ENCODE results near the gene MPHOSPH9. TPM values are rescaled to one million over a fixed set of nuclear protein-coding genes. Genes with fewer than 3 reads are reported as not detected.
"Not testable (repeated sequence)": the region's sequence is repeated elsewhere in the genome, so short reads cannot be mapped to it uniquely, and the experiment has no call there.

The MPHOSPH9 gene
- total RNA-seq, 2 donors from 2014 or later, result 99.0 to 148 TPM

DNA sequence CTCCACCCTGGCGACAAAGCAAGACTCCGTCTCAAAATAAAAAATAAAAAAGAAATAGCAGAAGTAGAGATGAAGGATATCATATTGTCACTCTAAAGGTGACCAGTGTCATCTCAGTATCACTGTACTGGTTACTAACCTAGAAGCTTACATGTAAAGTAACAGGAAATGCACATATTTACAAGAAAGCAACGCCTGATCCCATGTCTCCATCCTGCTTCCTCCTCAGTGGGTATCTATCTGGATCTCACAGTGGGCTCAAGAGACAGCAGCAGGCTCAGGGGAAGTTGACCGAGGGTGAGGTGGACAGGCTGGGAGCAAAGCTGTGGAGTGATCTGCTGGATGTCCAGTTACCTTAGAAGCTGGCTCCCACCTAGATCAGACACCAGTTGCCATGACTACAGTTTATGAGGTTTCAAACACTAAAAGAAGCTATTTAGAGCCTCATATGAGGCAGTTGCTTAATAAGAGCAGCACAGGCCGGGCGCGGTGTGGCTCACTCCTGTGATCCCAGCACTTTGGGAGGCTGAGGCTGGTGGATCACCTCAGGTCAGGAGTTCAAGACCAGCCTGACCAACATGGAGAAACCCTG lies 10.8 kb upstream of the MPHOSPH9 start:
- Mint-ChIP-seq H3K9me3 (peaks cover 0 to 6% of the 10 kb centered on the region in 2 donors), H3K36me3 (peaks cover 5 to 47% of the 10 kb centered on the region in 2 donors), H3K27ac (no peak overlapping the region)
- no peak for ATAC-seq
- DNase-seq (ENCODE audit: low spot score in 2 of 2), result no peak

DNA sequence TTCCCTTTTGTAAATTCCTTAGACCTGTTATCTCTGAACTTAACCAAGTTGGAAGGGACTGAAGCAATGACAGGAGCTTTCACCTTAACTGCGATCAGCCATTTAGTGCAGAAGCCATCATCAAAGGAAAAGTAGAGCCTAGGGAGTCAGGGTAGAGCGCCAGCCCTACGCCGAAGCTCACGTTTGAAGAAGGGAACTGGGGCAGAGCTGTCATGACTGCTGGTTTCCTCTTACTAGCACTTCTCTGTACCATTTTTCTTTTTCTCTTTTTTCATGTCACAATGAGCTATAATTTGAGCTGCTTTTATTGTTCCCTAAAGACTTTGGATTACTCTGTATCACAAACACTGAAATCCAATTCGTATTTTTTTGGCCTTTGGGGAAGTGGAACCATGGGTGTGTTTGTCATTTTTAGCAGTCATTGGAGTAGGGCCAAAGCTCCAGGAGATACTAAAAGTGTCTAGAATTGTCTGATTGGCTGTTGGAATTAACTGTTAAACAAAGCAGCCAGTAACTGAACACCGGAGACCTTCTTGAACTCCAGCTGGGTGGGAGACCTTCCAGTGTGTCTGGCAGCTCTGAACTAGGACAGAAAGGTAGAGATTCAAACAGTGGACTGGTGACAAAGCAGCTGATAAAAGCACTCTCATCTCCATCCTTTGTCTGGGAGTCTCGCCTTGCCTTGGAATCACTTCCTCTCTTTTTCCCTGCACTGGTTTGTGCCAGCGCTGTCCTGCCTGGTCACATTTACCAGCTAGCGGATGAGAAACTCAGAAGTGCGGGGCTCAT lies 9.4 kb upstream of the MPHOSPH9 start:
- peaks cover 5 to 32% of the 10 kb centered on the region in 2 donors for H3K36me3 Mint-ChIP-seq
- DNase-seq (ENCODE audit: low spot score in 2 of 2), result no peak
- peak overlapping the region; percentile 12 to 86 for H3K27ac Mint-ChIP-seq
- ATAC-seq, result no peak
- peaks cover 0 to 4% of the 10 kb centered on the region in 2 donors for H3K9me3 Mint-ChIP-seq

GRCh38 chr12:123238961-123239360 lies 6.0 kb upstream of the MPHOSPH9 start:
- no peak for ATAC-seq
- Mint-ChIP-seq H3K9me3 (no peaks in the 10 kb centered on the region), H3K36me3 (peaks cover 12 to 27% of the 10 kb centered on the region in 2 donors), H3K27ac (peak overlapping the region in 1 of 2 donors; percentile 65)
- no peak for DNase-seq (ENCODE audit: low spot score in 2 of 2)

DNA sequence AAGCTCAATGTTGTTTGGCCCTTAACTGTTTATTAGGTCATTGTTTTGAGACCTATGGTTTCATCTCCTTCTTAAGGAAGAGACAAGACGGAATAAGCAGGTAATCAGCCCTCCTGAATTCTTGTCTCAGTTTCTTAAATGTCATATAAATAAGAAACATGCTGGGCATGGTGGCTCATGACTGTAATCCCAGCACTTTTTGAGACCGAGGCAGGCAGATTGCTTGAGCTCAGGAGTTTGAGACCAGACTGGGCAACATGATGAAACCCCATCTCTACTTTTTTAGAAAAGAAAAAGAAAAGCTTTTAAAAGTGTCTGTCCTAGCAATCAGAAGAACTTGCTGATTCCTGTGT lies 5.4 kb upstream of the MPHOSPH9 start:
- H3K9me3 Mint-ChIP-seq, result no peaks in the 10 kb centered on the region
- no peak for ATAC-seq
- H3K27ac Mint-ChIP-seq, result peak overlapping the region; percentile 65 to 86
- no peak for DNase-seq (ENCODE audit: low spot score in 2 of 2)
- peaks cover 19 to 32% of the 10 kb centered on the region in 2 donors for H3K36me3 Mint-ChIP-seq

- peak in 1 of 2 donors; percentile 68 for DNase-seq (ENCODE audit: low spot score in 2 of 2)
- Mint-ChIP-seq H3K9me3 (no peaks in the 10 kb centered on the region), H3K36me3 (peaks cover 20 to 36% of the 10 kb centered on the region in 2 donors), H3K27ac (peak overlapping the region; percentile 65 to 86)
- peak; percentile 28 to 42 for ATAC-seq
Measured at GRCh38 chr12:123237646-123238329, 4.8 kb upstream of the MPHOSPH9 start.

- peaks cover 30% of the 10 kb centered on the region in 2 donors for H3K36me3 Mint-ChIP-seq
- H3K27ac Mint-ChIP-seq, result peak overlapping the region; percentile 99
- DNase-seq (ENCODE audit: low spot score in 2 of 2) (no peak), ATAC-seq (peak; percentile 3 to 10)
- H3K9me3 Mint-ChIP-seq, result no peaks in the 10 kb centered on the region
Measured at GRCh38 chr12:123233505-123234308, 766 bp upstream of the MPHOSPH9 start.

DNA sequence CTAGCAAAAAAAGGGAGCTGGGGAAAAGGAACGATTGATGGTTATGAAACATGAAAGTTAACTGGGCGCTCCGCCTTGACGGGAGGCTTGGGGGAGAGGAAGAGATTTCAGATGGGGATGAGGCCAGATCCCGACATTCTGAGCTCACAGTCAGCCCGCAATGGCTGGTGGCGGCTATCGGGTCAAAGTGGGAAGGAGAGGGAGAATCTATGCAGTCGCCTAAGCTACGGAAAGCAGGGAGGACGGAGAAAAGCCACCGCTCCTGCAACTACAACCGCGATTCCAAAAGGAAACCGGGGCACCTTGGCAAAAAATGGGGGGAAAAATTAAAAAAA lies 502 bp downstream of the MPHOSPH9 start:
- ATAC-seq (no peak), DNase-seq (ENCODE audit: low spot score in 2 of 2) (no peak)

DNA sequence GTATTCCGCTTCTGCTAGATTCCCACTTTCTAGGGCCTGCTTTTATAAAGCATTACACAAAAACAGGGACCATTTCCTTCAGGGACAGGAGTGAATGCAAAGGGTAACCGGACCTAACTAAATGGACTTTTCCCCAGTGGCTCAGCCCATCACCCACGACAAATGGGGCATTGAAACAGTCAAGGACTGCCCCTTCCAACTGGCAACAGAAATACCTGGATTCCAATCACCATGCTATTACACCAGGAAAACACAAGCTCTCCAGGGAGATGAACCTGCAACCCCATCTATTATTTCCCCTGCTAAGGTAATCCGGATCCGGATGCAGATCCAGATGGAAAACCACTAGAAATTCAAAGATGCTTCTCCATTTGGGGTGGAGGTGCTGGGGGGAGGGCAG lies 1.0 kb downstream of the MPHOSPH9 start:
- H3K36me3 Mint-ChIP-seq, result peaks cover 30% of the 10 kb centered on the region in 2 donors
- no peaks in the 10 kb centered on the region for H3K9me3 Mint-ChIP-seq
- peak overlapping the region; percentile 99 for H3K27ac Mint-ChIP-seq

More for the DNA sequence above, 502 bp downstream of the MPHOSPH9 start:
- H3K36me3 Mint-ChIP-seq, result peaks cover 30% of the 10 kb centered on the region in 2 donors
- no peaks in the 10 kb centered on the region for H3K9me3 Mint-ChIP-seq
- H3K27ac Mint-ChIP-seq, result peak overlapping the region; percentile 99

DNA sequence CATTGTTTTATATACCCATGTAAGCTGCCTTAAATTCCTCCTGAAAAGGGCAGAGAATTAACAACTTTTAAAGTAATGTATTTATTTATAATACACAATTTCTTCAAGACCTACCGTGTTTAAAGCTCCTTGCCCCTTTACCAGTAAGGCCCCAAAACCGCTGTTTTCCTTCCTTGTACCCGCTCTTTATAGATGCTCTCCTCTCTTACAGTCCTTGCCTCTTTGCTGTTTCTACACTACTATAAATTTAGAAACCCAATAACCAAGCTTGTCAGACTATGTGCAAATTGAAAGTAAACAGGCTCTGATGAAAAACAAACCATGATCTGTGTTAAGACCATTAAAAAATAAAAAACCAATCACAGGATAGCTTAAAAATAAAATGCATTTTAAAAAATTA lies 3.9 kb downstream of the MPHOSPH9 start:
- no peak for ATAC-seq
- Mint-ChIP-seq H3K27ac (peak overlapping the region in 1 of 2 donors; percentile 15), H3K36me3 (peaks cover 16 to 24% of the 10 kb centered on the region in 2 donors), H3K9me3 (no peaks in the 10 kb centered on the region)
- no peak for DNase-seq (ENCODE audit: low spot score in 2 of 2)

More for the DNA sequence above, 1.0 kb downstream of the MPHOSPH9 start:
- ATAC-seq, result no peak
- DNase-seq (ENCODE audit: low spot score in 2 of 2), result no peak

DNA sequence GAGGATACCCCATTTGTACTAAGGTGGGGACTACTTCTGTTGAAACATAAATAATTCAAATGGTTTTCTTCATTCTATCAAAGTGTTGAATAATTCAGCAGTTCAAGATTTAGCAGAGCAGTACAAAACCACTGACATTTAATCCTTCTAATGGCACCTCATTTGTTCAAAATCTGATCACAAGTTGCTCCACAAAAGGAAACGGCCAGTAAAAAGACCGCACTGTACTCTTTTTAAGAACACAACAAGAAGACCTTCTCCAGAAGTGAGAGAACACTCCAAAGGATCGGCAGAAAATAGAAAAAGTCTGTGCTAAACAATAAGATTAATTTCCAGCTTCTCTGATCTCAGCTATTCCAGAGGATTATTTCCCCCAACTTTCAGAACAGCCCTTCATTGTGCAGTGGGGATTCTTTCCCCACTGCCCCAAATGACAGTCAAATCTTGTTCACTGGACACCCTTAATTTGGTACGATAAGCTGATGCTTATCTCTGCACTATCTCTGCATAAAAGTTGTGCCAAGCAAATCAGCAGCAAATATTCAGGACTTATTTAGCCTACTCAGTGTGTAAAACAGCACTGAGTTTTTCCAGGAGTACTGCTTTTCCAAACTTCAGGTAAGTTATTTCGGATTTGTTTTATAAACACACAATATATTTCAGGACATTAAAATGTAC lies 5.2 kb downstream of the MPHOSPH9 start:
- no peak overlapping the region for H3K27ac Mint-ChIP-seq
- no peaks in the 10 kb centered on the region for H3K9me3 Mint-ChIP-seq
- ATAC-seq, result no peak
- DNase-seq (ENCODE audit: low spot score in 2 of 2), result no peak
- H3K36me3 Mint-ChIP-seq, result peaks cover 6 to 15% of the 10 kb centered on the region in 2 donors

DNA sequence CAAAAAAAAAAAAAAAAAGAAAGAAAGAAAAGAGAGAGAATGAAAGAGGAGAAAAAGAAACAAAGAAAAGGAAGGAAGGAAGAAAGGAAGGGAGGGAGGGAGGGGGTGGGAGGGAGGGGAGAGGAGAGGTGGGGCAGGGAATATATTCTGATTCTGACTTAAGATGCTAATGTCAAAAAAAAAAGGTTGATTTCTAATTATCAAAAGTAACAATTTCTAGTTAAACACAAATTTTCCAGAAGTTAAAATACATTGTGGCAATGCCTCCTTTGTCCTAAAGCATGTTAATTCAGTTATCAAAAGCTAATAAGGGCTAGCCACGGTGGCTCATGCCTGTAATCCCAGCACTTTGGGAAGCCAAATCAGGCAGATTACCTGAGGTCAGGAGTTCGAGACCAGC lies 7.5 kb downstream of the MPHOSPH9 start:
- ATAC-seq (no peak), DNase-seq (ENCODE audit: low spot score in 2 of 2) (no peak)
- Mint-ChIP-seq H3K27ac (no peak overlapping the region), H3K36me3 (peaks cover 9 to 13% of the 10 kb centered on the region in 2 donors), H3K9me3 (no peaks in the 10 kb centered on the region)

GRCh38 chr12:123223241-123223668 lies 9.7 kb downstream of the MPHOSPH9 start:
- H3K36me3 Mint-ChIP-seq, result peaks cover 8 to 21% of the 10 kb centered on the region in 2 donors
- no peaks in the 10 kb centered on the region for H3K9me3 Mint-ChIP-seq
- DNase-seq (ENCODE audit: low spot score in 2 of 2) (peak; percentile 42 to 70), ATAC-seq (peak; percentile 97 to 98)
- H3K27ac Mint-ChIP-seq, result peak overlapping the region; percentile 66 to 79

- not testable (repeated sequence) for DNase-seq (ENCODE audit: low spot score in 2 of 2); H3K9me3 Mint-ChIP-seq; H3K36me3 Mint-ChIP-seq; ATAC-seq; H3K27ac Mint-ChIP-seq
Measured at GRCh38 chr12:123207815-123208214, 25.1 kb downstream of the MPHOSPH9 start.

DNA sequence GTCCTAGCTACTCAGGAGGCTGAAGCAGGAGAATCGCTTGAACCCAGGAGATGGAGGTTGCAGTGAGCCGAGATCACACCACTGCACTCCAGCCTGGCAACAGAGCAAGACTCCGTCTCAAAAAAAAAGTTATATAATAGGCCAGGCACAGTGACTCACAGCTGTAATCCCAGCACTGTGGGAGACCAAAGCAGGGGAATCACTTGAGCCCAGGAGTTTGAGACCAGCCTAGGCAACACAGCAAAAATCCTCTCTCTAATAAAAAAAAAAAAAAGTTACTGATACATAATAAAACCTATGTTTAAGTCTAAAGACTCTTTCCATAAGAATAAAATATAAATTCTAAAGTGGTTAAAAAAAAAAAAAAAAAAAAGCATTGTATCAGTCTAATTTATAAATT lies 26.1 kb downstream of the MPHOSPH9 start:
- H3K9me3 Mint-ChIP-seq; DNase-seq (ENCODE audit: low spot score in 2 of 2); ATAC-seq: not testable (repeated sequence)
- Mint-ChIP-seq H3K36me3 (peaks cover 7 to 20% of the 10 kb centered on the region in 2 donors), H3K27ac (peak overlapping the region in 1 of 2 donors; percentile 9)

DNA sequence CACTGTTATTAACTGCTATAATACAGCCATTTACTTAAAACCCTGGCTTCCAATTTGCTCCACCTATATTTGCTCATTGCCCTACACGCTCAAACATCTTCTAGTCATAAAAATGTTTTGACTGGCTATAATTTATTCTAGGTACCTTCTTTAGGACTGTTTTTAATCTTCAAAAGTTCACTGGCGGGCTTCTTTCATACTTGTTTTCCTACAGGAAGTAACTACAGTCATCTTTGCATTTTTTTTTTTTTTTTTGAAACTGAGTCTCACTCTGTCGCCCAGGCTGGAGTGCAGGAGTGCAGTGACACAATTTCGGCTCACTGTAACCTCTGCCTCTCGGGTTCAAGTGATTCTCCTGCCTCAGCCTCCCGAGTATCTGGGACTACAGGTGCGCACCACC lies 32.5 kb downstream of the MPHOSPH9 start:
- ATAC-seq (peak; percentile 91 to 95), DNase-seq (ENCODE audit: low spot score in 2 of 2) (peak in 1 of 2 donors; percentile 13)

GRCh38 chr12:123199936-123200335 lies 33.0 kb downstream of the MPHOSPH9 start:
- H3K27ac Mint-ChIP-seq, result peak overlapping the region; percentile 85 to 88
- H3K36me3 Mint-ChIP-seq, result peaks cover 7 to 41% of the 10 kb centered on the region in 2 donors
- DNase-seq (ENCODE audit: low spot score in 2 of 2), result no peak
- no peak for ATAC-seq
- no peaks in the 10 kb centered on the region for H3K9me3 Mint-ChIP-seq

More for the DNA sequence above, 32.5 kb downstream of the MPHOSPH9 start:
- H3K36me3 Mint-ChIP-seq, result peaks cover 7 to 43% of the 10 kb centered on the region in 2 donors
- H3K27ac Mint-ChIP-seq, result peak overlapping the region; percentile 85 to 88
- no peaks in the 10 kb centered on the region for H3K9me3 Mint-ChIP-seq
